ENCODE data around the gene IGF2R.

IGF2R gene

DNA sequence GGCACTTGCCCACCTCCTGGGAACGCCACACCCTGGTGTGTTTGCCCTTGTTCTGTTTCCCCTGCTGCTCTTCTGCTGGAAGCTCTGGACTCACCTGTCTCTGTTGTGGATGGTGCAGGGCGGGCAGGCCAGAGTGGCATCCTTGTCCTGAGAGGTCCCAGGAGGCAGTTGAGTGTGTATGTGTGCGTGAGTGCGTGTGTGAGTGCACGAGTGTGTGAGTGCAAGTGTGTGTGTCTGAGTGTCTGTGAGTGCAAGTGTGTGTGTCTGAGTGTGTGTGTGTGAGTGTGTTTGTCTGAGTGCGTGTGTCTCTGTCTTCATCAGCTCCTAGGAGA lies 12.2 kb downstream of the IGF2R start:
- H3K9me3 ChIP-seq (ENCODE audit: control insufficient read depth, low read length) = no peaks in the 10 kb centered on the region
- H3K36me3 ChIP-seq (ENCODE audit: control insufficient read depth, insufficient read depth, low read length) = no peaks in the 10 kb centered on the region
- H3K4me3 ChIP-seq (ENCODE audit: low read depth, low read length) = no peak overlapping the region
- peak overlapping the region; percentile 73 for H3K27ac ChIP-seq
- no peak overlapping the region for H3K4me2 ChIP-seq (ENCODE audit: low read length)
- peaks cover 61% of the 10 kb centered on the region for H3K79me2 ChIP-seq
- no peaks in the 10 kb centered on the region for H3K27me3 ChIP-seq (ENCODE audit: control insufficient read depth, insufficient read depth, low read length)
- no peak overlapping the region for H3K9ac ChIP-seq
- TF ChIP-seq, protein P1, sequence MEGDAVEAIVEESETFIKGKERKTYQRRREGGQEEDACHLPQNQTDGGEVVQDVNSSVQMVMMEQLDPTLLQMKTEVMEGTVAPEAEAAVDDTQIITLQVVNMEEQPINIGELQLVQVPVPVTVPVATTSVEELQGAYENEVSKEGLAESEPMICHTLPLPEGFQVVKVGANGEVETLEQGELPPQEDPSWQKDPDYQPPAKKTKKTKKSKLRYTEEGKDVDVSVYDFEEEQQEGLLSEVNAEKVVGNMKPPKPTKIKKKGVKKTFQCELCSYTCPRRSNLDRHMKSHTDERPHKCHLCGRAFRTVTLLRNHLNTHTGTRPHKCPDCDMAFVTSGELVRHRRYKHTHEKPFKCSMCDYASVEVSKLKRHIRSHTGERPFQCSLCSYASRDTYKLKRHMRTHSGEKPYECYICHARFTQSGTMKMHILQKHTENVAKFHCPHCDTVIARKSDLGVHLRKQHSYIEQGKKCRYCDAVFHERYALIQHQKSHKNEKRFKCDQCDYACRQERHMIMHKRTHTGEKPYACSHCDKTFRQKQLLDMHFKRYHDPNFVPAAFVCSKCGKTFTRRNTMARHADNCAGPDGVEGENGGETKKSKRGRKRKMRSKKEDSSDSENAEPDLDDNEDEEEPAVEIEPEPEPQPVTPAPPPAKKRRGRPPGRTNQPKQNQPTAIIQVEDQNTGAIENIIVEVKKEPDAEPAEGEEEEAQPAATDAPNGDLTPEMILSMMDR (IDR thresholded peaks at IDR 0.05) = no peak
- H3K4me1 ChIP-seq = peaks cover 27% of the 10 kb centered on the region
- no peak overlapping the region for H2AFZ ChIP-seq

DNA sequence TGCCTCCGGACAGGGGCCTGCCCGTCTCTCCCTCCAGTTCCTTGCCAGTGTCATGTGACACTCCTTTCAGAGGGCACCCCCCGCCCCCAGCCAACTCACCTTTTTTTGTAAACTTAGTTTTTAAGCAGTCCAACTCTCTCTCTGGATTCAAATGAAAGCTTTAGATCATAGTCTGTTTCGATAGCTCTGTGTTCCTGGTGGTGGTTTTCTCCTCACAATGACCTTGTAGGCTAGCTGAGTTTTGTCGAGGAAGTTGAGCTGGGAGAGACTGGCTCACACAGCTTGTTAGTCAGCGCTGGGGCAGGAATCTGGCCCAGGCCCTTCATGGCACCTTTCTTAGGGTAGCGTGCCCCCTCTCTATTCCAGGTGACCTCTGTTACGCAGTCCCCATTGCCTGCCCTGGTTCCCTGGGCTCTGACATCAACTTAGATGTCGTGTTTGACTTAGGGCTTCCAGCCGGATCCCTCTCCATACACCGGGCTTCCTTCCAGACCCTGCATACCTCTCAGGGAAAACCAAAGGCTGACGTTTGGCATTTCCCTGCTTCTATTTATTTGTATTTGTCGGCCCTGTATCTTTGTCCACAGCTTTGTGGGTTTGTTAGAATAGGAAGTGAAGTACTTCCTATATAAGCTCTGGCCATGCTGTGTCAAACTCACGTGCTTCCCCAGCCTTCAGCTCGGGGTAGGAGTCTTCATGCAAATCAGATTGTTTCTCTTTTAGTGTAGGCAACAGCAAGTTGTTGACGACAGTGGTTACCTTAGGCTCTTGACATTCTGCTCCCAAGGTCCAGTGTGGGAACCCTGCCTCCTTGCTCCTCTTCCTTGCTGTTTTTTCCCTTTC lies 12.7 kb downstream of the IGF2R start:
- TF ChIP-seq, protein P1 (IDR thresholded peaks at IDR 0.05) = no peak
- Histone ChIP-seq H3K36me3 (ENCODE audit: control insufficient read depth, insufficient read depth, low read length) (no peaks in the 10 kb centered on the region), H3K4me1 (peaks cover 27% of the 10 kb centered on the region), H3K9ac (no peak overlapping the region), H3K4me3 (ENCODE audit: low read depth, low read length) (no peak overlapping the region), H3K79me2 (peaks cover 60% of the 10 kb centered on the region), H3K4me2 (ENCODE audit: low read length) (peak overlapping the region; percentile 20), H3K27ac (peak overlapping the region; percentile 73), H3K9me3 (ENCODE audit: control insufficient read depth, low read length) (no peaks in the 10 kb centered on the region), H3K27me3 (ENCODE audit: control insufficient read depth, insufficient read depth, low read length) (no peaks in the 10 kb centered on the region), H2AFZ (peak overlapping the region; percentile 28)

DNA sequence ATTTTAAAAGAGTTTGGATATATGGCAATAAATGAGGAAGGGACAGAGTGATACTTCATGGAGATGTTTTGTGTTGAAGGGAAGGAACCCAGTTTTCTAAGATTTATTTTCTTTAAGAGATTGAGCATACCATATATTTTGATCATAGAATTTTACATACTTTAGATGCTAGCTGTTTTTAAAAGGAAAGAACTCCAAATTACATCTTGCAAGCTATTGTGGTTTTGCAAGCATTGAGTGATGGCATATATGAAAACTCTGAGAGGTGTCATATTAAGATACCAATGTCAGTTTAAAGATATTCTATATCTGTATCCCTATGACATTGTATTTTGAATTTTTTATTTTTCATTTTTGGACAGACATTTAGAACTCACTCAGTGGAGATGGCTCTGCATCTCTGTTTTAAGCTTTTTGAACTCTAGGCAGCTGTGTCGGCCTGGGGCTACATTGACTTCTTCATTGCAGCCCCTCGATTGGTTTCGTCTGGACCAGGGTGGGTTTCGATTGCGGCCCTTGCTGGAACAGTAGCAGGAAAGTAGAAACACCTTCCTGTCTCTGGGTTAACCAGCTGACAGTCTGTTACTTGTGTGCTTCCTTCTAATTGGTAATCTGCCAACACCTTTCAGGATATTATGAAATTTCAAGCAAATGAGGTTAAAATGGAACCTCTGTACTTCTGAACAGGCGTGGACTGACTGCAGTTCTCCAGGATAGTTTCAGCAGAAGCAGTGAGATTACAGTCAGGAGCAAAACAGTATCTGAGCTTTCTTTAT lies 14.0 kb downstream of the IGF2R start:
- H3K4me2 ChIP-seq (ENCODE audit: low read length) = no peak overlapping the region
- no peaks in the 10 kb centered on the region for H3K9me3 ChIP-seq (ENCODE audit: control insufficient read depth, low read length)
- peak overlapping the region; percentile 22 for H3K27ac ChIP-seq
- H3K4me1 ChIP-seq = peaks cover 27% of the 10 kb centered on the region
- TF ChIP-seq, protein P1 (IDR thresholded peaks at IDR 0.05) = no peak
- no peak overlapping the region for H3K9ac ChIP-seq
- H3K79me2 ChIP-seq = peaks cover 59% of the 10 kb centered on the region
- H3K27me3 ChIP-seq (ENCODE audit: control insufficient read depth, insufficient read depth, low read length) = no peaks in the 10 kb centered on the region
- H3K36me3 ChIP-seq (ENCODE audit: control insufficient read depth, insufficient read depth, low read length) = no peaks in the 10 kb centered on the region
- H3K4me3 ChIP-seq (ENCODE audit: low read depth, low read length) = no peak overlapping the region
- H2AFZ ChIP-seq = no peak overlapping the region

DNA sequence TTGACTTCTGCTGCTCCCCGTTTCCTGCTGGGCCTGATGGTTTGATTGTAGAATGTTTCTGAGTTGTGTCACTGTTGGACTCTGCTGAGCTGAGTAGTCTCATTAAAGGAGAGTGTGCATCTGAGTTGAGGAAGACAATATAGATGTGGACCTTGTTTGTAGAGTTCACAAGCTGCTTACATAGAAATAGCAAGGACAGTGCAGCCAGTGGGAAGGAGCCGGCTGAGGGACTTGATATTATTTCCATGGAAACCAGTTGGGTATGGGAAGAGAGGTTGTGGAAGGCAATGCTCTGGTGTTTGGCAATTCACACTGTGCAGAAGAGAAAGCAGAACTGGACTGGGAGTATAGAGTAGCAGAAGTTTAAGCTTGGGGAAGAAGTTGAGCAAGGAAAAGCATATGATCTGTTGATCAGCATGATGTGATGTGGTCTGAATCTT lies 14.8 kb downstream of the IGF2R start:
- TF ChIP-seq, protein P1 (IDR thresholded peaks at IDR 0.05) = no peak
- H3K4me3 ChIP-seq (ENCODE audit: low read depth, low read length) = no peak overlapping the region
- H3K4me2 ChIP-seq (ENCODE audit: low read length) = peak overlapping the region; percentile 6

More for the DNA sequence above, 14.8 kb downstream of the IGF2R start:
- Histone ChIP-seq H3K27me3 (ENCODE audit: control insufficient read depth, insufficient read depth, low read length) (no peaks in the 10 kb centered on the region), H3K36me3 (ENCODE audit: control insufficient read depth, insufficient read depth, low read length) (no peaks in the 10 kb centered on the region), H3K79me2 (peaks cover 61% of the 10 kb centered on the region), H3K27ac (no peak overlapping the region), H3K9me3 (ENCODE audit: control insufficient read depth, low read length) (no peaks in the 10 kb centered on the region), H3K4me1 (peaks cover 27% of the 10 kb centered on the region), H3K9ac (no peak overlapping the region), H2AFZ (no peak overlapping the region)

Measured in parathyroid adenoma (tissue), 2 donors.